Measurements from ENCODE around the gene PDE8B. TPM values are rescaled to one million over a fixed set of nuclear protein-coding genes. Genes with fewer than 3 reads are reported as not detected.

Gene PDE8B
- total RNA-seq, 4 donors from 2014 or later = 13.0 to 54.4 (median 27.3) TPM

DNA sequence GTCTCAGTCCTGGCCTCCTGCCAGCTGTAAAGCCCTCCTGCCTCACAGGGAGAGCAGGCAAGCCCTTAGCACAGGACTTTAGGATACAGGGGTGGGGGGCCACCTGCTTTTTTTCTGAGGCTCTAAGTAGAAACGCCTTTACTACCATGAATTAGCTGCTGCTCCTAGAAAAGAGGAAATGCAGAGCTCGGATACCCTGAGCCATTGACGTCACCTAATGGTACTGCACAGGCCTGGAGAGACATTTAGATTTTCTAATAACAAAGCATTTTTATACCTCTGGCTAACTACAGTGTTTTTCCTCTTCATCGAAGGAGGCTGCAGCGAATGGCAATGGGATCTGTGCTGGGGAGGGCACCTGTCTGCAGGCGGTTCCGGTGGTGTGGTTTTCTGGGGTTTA, 144.6 kb downstream of the PDE8B start:
- Histone ChIP-seq H3K27me3 (no peaks in the 10 kb centered on the region), H3K4me1 (no peaks in the 10 kb centered on the region), H3K9me3 (no peaks in the 10 kb centered on the region), H3K27ac (no peak overlapping the region), H3K4me3 (no peak overlapping the region), H3K36me3 (no peaks in the 10 kb centered on the region)
- intact Hi-C loops (cut with DNase I; ENCODE audit: low total_unique reads) = no loop called here
- DNase-seq = no peak
- TF ChIP-seq, protein P1, sequence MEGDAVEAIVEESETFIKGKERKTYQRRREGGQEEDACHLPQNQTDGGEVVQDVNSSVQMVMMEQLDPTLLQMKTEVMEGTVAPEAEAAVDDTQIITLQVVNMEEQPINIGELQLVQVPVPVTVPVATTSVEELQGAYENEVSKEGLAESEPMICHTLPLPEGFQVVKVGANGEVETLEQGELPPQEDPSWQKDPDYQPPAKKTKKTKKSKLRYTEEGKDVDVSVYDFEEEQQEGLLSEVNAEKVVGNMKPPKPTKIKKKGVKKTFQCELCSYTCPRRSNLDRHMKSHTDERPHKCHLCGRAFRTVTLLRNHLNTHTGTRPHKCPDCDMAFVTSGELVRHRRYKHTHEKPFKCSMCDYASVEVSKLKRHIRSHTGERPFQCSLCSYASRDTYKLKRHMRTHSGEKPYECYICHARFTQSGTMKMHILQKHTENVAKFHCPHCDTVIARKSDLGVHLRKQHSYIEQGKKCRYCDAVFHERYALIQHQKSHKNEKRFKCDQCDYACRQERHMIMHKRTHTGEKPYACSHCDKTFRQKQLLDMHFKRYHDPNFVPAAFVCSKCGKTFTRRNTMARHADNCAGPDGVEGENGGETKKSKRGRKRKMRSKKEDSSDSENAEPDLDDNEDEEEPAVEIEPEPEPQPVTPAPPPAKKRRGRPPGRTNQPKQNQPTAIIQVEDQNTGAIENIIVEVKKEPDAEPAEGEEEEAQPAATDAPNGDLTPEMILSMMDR (IDR thresholded peaks at IDR 0.05) = no peak
- no peak for TF ChIP-seq POLR2A (IDR thresholded peaks at IDR 0.05)

DNA sequence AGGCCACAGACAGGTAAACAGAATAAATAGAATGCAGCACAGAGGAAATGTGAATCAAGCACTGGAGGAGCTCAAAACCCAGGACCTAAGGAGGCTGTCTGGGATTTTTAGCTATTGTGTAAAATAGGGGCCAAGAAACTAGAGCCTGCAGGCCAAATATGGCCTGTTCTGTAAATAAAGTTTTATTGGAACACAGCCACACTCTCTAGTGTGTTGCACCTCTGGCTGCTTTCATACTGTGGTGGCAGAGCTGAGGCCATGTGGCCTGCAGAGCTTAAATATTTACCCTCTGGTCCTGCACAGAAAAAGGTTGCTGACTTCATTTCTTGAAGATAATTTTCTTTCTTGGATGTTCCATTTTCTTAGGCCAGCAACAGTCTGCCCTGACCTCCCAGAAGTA, 145.3 kb downstream of the PDE8B start:
- intact Hi-C loops (cut with DNase I; ENCODE audit: low total_unique reads) = no loop called here
- DNase-seq = no peak
- Histone ChIP-seq H3K9me3 (no peaks in the 10 kb centered on the region), H3K27me3 (no peaks in the 10 kb centered on the region), H3K4me3 (no peak overlapping the region), H3K4me1 (no peaks in the 10 kb centered on the region), H3K27ac (no peak overlapping the region), H3K36me3 (no peaks in the 10 kb centered on the region)
- TF ChIP-seq POLR2A (IDR thresholded peaks at IDR 0.05) = no peak

DNA sequence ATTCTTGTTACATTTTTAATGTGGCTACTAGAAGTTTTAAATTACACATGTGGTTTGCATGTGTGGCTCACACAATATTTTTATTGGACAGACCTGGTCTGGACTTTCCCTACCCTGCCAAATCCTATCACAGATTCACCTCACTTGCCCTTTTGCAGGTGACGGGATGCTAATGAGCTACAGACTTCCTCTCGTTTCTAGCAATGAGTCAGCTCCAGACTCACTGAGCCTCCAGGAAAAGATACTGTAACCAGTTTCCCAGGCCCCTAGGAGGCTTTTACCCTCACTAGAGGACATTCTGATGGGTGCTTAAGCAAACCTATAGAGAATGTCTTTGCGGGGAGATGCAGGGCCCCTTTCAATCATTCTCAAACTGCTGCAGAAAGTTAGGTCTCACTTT, 146.3 kb downstream of the PDE8B start:
- Histone ChIP-seq H3K9me3 (no peaks in the 10 kb centered on the region), H3K27ac (no peak overlapping the region), H3K4me1 (no peaks in the 10 kb centered on the region), H3K4me3 (no peak overlapping the region), H3K36me3 (no peaks in the 10 kb centered on the region), H3K27me3 (no peaks in the 10 kb centered on the region)
- no peak for DNase-seq
- intact Hi-C loops (cut with DNase I; ENCODE audit: low total_unique reads) = no loop called here
- no peak for TF ChIP-seq POLR2A (IDR thresholded peaks at IDR 0.05)
- TF ChIP-seq, protein P1 (IDR thresholded peaks at IDR 0.05) = no peak

DNA sequence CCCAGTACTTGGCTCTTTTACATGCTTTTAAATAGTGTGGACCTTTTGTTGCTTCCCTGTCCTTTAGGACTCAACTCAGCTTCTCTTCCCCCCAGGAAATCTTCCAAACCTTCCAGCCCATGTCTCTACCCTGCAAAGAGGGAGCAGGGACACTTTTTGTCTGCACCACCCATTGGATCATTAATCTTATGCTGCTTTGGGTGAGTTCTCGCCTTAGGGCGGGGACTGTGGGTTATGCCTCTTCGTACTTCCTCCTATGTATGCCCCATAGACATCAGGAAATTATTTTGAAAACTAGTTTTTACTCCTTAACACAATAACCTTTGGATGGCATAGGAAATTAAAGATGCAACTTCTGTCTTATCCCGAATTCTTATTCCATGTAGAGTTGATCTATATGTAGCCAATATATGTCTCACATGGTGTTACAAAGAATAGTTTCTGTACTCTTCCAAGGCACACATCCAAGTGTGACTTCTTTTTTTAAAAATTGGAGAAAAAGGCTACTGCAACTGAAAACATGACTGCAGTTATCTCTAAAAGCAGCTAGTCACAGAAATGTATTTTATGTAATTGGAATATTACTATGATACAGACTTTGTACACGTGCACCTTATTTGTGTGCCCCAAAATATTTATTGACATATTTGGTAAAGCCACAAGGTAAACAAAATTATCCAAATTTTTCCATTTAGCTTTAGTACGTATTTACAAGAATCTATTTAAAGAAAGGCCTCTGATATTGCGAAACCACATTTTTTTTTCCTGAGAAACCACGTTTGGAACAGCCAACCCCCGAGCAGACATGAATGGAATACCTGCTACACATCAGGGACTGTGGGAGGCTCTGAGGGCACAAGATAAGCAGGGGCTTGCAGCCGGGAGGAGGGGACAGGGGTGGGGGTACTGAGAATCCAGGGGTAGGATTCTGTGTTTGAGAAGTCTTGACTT, 148.1 kb downstream of the PDE8B start:
- peak; percentile 20 to 39 for DNase-seq
- Histone ChIP-seq H3K4me3 (no peak overlapping the region), H3K4me1 (no peaks in the 10 kb centered on the region), H3K27ac (peak overlapping the region; percentile 53 to 77), H3K36me3 (no peaks in the 10 kb centered on the region), H3K9me3 (no peaks in the 10 kb centered on the region), H3K27me3 (no peaks in the 10 kb centered on the region)
- TF ChIP-seq POLR2A (IDR thresholded peaks at IDR 0.05) = no peak
- TF ChIP-seq, protein P1 (IDR thresholded peaks at IDR 0.05) = no peak
- intact Hi-C loops (cut with DNase I; ENCODE audit: low total_unique reads) = no loop called here

DNA sequence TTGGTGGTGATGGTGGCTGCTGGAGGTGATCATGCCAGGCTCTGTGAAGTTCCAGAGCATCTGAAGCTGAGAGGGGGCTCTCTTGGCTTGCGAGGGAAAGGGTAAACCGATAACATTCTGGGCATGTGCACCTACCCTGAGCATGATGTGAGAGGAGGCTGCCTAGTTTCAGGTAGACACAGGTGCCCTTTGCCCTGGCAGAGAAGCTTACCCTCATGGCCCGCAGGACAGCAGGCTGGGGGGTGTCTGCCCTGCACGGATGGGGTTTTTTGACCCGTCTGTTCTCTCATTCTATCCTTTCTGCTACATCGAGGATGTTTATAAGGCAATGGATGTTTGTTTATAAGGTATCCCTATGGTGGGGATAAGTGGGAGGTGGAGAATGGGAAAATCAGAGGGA, 148.8 kb downstream of the PDE8B start:
- no peaks in the 10 kb centered on the region for H3K9me3 ChIP-seq
- TF ChIP-seq, protein P1 (IDR thresholded peaks at IDR 0.05) = no peak
- no peak for TF ChIP-seq POLR2A (IDR thresholded peaks at IDR 0.05)
- H3K27ac ChIP-seq = peak overlapping the region; percentile 53 to 77
- H3K4me3 ChIP-seq = no peak overlapping the region
- intact Hi-C loops (cut with DNase I; ENCODE audit: low total_unique reads) = no loop called here
- no peaks in the 10 kb centered on the region for H3K4me1 ChIP-seq
- H3K27me3 ChIP-seq = no peaks in the 10 kb centered on the region
- no peaks in the 10 kb centered on the region for H3K36me3 ChIP-seq
- DNase-seq = no peak
